Astrocyte of the spinal cord (primary cell): ENCODE measurements around the gene PHETA1.

ENCODE experiments used
- DNase-seq: peaks from one replicate; pipeline ENCODE4 v3.0.0; 2011; ENCODE audit warnings: low read depth, low spot score
- H3K4me3 ChIP-seq: 2 replicates; pipeline ENCODE4 v1.5.1; 2011; ENCODE audit warnings: low read depth, mild to moderate bottlenecking, low read length, moderate library complexity
- in situ Hi-C: cut with HindIII; loops from 2 replicates; pipeline ENCODE4 v1.10.0; 2017; ENCODE audit warnings: low sequenced_read_pairs
- TF ChIP-seq, protein P1 (sequence below): IDR thresholded peaks from 2 replicates; pipeline ENCODE4 v1.5.1; 2012; ENCODE audit warnings: low read depth, mild to moderate bottlenecking, low read length, inconsistent platforms

Gene PHETA1

GRCh38 chr12:111395336-111396187 lies 26.7 kb upstream of the PHETA1 start:
- in situ Hi-C loops, result no loop called here
- DNase-seq, result no peak
- TF ChIP-seq, protein P1, sequence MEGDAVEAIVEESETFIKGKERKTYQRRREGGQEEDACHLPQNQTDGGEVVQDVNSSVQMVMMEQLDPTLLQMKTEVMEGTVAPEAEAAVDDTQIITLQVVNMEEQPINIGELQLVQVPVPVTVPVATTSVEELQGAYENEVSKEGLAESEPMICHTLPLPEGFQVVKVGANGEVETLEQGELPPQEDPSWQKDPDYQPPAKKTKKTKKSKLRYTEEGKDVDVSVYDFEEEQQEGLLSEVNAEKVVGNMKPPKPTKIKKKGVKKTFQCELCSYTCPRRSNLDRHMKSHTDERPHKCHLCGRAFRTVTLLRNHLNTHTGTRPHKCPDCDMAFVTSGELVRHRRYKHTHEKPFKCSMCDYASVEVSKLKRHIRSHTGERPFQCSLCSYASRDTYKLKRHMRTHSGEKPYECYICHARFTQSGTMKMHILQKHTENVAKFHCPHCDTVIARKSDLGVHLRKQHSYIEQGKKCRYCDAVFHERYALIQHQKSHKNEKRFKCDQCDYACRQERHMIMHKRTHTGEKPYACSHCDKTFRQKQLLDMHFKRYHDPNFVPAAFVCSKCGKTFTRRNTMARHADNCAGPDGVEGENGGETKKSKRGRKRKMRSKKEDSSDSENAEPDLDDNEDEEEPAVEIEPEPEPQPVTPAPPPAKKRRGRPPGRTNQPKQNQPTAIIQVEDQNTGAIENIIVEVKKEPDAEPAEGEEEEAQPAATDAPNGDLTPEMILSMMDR, result no peak
- no peak overlapping the region for H3K4me3 ChIP-seq

GRCh38 chr12:111394480-111394879 lies 25.6 kb upstream of the PHETA1 start:
- TF ChIP-seq, protein P1, result no peak
- in situ Hi-C loops, result no loop called here

DNA sequence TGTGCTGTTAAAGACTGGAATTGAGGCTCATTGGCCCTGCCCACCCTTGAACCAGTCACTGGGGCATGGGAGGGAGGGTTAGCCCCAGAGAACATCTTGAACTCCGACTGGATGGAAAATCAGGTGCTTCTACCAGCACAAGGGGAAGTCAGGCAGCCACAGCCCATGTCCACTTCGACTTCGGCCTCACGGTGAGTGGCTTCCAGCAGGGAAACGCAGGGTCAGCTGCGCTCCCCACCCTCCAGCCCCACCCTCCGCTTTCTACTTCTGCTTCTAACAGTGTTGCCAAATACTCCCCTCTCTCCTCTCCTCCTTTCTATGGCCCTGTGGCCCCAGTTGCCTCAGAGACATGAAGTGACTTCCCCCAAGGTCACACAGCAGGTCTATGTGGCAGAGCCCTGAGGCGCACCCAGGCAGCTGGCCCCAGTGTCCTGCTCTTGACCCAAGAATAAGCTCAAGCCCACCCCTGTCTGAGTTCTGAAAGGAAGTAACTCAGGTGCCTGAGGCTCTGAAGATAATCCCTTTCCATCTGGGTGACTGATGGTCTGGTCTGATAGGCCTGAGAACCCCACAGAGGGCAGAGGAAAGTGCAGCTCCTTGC lies 24.9 kb upstream of the PHETA1 start:
- TF ChIP-seq, protein P1, result no peak
- H3K4me3 ChIP-seq, result no peak overlapping the region
- no peak for DNase-seq
- in situ Hi-C loops, result no loop called here

More at GRCh38 chr12:111394480-111394879, 25.6 kb upstream of the PHETA1 start:
- DNase-seq, result no peak
- H3K4me3 ChIP-seq, result no peak overlapping the region

DNA sequence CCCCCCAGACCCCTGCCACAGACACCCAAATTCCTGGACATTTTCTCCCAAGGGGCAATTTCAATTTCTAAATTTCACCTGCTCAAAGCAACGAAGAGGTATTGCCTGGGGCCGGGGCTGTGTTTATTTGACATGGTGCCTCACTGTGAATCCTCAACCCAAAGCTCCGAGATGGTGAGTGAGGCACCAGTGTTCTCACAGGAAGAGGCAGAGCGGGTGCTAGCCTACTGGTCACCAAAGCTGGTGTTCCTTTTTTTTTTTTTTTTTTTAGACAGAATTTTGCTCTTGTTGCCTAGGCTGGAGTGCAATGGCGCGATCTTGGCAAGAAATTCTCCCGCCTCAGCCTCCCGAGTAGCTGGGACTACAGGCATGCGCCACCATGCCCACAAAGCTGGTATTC lies 22.0 kb upstream of the PHETA1 start:
- no peak for DNase-seq
- H3K4me3 ChIP-seq, result no peak overlapping the region
- TF ChIP-seq, protein P1, result no peak
- in situ Hi-C loops, result no loop called here

GRCh38 chr12:111389635-111390034 lies 20.7 kb upstream of the PHETA1 start:
- DNase-seq, result no peak
- H3K4me3 ChIP-seq, result no peak overlapping the region
- in situ Hi-C loops, result no loop called here
- TF ChIP-seq, protein P1, result no peak

GRCh38 chr12:111387747-111388323 lies 18.9 kb upstream of the PHETA1 start:
- H3K4me3 ChIP-seq, result no peak overlapping the region
- TF ChIP-seq, protein P1, result no peak
- DNase-seq, result no peak
- in situ Hi-C loops, result no loop called here
